ENCODE data around the gene KPNA6.

- TF ChIP-seq CTCF (IDR thresholded peaks at IDR 0.05) (no peak), MLX (CRISPR knock-in tag; IDR thresholded peaks at IDR 0.05) (no peak), ZNF232 (CRISPR knock-in tag; IDR thresholded peaks at IDR 0.05) (no peak), ZNF121 (CRISPR knock-in tag; IDR thresholded peaks at IDR 0.05) (no peak)
These were observed 20.6 kb downstream of the KPNA6 start for GRCh38 chr1:32128479-32128878.

Data from WTC11 (cell line).